Measurements from ENCODE around the gene PDE3A. TPM values are rescaled to one million over a fixed set of nuclear protein-coding genes. Genes with fewer than 3 reads are reported as not detected.
A peak's percentile ranks its signal among the peaks of the same experiment; 100 is the strongest.

The PDE3A gene
- total and polyA plus RNA-seq, 2 donors from 2014 or later = 3.3 to 18.3 TPM

DNA sequence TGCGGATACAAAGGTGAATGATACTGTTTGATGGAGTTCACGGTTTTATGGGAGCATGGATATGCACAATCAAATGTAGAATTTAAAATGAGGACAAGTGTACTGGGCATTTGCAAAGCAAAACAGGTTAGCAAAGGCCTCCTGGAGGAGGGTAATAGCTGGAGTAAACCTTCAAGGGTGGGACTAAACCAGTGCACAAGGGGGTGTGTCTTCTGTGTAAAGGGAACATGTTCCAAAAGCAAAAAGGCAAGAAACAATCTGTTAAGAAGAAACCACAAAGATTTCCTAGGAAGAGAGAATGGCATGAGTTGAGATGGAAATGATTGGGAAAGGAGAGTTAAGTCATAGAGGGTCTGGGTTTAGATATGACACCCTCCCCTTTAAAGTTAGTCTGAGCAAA, 217.6 kb downstream of the PDE3A start:
- H3K27me3 ChIP-seq (ENCODE audit: control insufficient read depth, insufficient read depth, low read length) = no peaks in the 10 kb centered on the region
- no peaks in the 10 kb centered on the region for H3K9me3 ChIP-seq (ENCODE audit: control insufficient read depth in 2 of 3, insufficient read depth in 1 of 3, low read length in 3 of 3)
- H3K4me3 ChIP-seq (ENCODE audit: low read length in 3 of 3) = no peak overlapping the region
- intact Hi-C loops (cut with DNase I) = no loop called here
- no peak for DNase-seq
- no peaks in the 10 kb centered on the region for H3K36me3 ChIP-seq (ENCODE audit: control insufficient read depth in 2 of 3, insufficient read depth in 3 of 3, low read length in 3 of 3)
- H3K9ac ChIP-seq (ENCODE audit: low read length in 3 of 3) = no peak overlapping the region
- no peak overlapping the region for H3K27ac ChIP-seq (ENCODE audit: low read depth in 2 of 2, low read length in 2 of 2)
- TF ChIP-seq, protein P1, sequence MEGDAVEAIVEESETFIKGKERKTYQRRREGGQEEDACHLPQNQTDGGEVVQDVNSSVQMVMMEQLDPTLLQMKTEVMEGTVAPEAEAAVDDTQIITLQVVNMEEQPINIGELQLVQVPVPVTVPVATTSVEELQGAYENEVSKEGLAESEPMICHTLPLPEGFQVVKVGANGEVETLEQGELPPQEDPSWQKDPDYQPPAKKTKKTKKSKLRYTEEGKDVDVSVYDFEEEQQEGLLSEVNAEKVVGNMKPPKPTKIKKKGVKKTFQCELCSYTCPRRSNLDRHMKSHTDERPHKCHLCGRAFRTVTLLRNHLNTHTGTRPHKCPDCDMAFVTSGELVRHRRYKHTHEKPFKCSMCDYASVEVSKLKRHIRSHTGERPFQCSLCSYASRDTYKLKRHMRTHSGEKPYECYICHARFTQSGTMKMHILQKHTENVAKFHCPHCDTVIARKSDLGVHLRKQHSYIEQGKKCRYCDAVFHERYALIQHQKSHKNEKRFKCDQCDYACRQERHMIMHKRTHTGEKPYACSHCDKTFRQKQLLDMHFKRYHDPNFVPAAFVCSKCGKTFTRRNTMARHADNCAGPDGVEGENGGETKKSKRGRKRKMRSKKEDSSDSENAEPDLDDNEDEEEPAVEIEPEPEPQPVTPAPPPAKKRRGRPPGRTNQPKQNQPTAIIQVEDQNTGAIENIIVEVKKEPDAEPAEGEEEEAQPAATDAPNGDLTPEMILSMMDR (IDR thresholded peaks at IDR 0.05; ENCODE audit: borderline replicate concordance, extremely low read depth, insufficient read depth) = no peak
- FAIRE-seq = no peak
- H3K4me1 ChIP-seq (ENCODE audit: control insufficient read depth in 2 of 3, insufficient read depth in 2 of 3, low read depth in 1 of 3, low read length in 3 of 3) = no peaks in the 10 kb centered on the region

DNA sequence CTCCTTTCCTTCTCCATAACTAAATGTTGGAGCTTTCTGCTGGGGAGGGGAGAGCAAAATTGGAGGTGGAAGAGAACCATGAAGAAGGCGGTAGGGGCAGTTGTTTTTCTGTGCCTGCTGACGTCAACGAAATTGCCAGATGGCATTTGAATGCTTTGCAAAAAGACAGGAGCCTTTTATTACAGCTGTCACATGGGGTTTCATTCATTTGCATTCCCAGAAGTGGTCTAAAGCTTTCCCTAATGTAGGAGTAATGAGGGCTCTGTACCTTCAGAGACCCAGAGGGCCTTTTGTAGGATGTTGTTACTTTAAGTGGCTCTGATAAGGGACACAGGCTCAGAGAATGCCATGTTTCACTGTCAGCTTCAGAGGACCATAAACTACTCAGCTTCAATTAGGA, 219.7 kb downstream of the PDE3A start:
- FAIRE-seq = no peak

DNA sequence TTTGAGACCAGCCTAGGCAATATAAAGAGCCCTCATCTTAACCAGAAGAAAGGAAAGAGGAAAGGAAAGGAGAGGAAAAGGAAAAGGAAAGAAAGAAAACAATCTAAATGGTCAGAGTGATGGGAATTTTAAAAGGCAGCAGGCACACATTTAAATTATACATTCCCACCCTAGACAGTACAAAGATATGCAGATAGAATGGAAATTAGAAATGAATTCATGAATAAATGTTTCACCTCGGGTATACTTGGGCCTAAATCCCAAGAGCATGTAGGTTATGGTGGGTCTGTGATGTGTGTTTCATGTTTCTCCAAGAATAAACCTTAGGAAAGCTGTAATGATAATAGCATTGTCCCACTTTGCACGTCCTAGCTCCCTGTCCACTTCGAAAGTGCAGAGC, 222.2 kb downstream of the PDE3A start:
- Histone ChIP-seq H3K9me3 (ENCODE audit: control insufficient read depth in 2 of 3, insufficient read depth in 1 of 3, low read length in 3 of 3) (no peaks in the 10 kb centered on the region), H3K9ac (ENCODE audit: low read length in 3 of 3) (no peak overlapping the region), H3K4me1 (ENCODE audit: control insufficient read depth in 2 of 3, insufficient read depth in 2 of 3, low read depth in 1 of 3, low read length in 3 of 3) (no peaks in the 10 kb centered on the region), H3K4me3 (ENCODE audit: low read length in 3 of 3) (no peak overlapping the region), H3K27me3 (ENCODE audit: control insufficient read depth, insufficient read depth, low read length) (no peaks in the 10 kb centered on the region), H3K27ac (ENCODE audit: low read depth in 2 of 2, low read length in 2 of 2) (no peak overlapping the region), H3K36me3 (ENCODE audit: control insufficient read depth in 2 of 3, insufficient read depth in 3 of 3, low read length in 3 of 3) (no peaks in the 10 kb centered on the region)
- intact Hi-C loops (cut with DNase I) = no loop called here
- FAIRE-seq (no peak), DNase-seq (no peak)
- TF ChIP-seq, protein P1 (IDR thresholded peaks at IDR 0.05; ENCODE audit: borderline replicate concordance, extremely low read depth, insufficient read depth) = no peak

More for the DNA sequence above, 219.7 kb downstream of the PDE3A start:
- H3K4me3 ChIP-seq (ENCODE audit: low read length in 3 of 3) = no peak overlapping the region
- H3K9me3 ChIP-seq (ENCODE audit: control insufficient read depth in 2 of 3, insufficient read depth in 1 of 3, low read length in 3 of 3) = no peaks in the 10 kb centered on the region
- H3K4me1 ChIP-seq (ENCODE audit: control insufficient read depth in 2 of 3, insufficient read depth in 2 of 3, low read depth in 1 of 3, low read length in 3 of 3) = no peaks in the 10 kb centered on the region
- H3K27me3 ChIP-seq (ENCODE audit: control insufficient read depth, insufficient read depth, low read length) = no peaks in the 10 kb centered on the region
- TF ChIP-seq, protein P1 (IDR thresholded peaks at IDR 0.05; ENCODE audit: borderline replicate concordance, extremely low read depth, insufficient read depth) = no peak
- peak in 2 of 5 donors; percentile 10 to 46 for DNase-seq
- no peaks in the 10 kb centered on the region for H3K36me3 ChIP-seq (ENCODE audit: control insufficient read depth in 2 of 3, insufficient read depth in 3 of 3, low read length in 3 of 3)
- intact Hi-C loops (cut with DNase I) = no loop called here
- no peak overlapping the region for H3K9ac ChIP-seq (ENCODE audit: low read length in 3 of 3)
- no peak overlapping the region for H3K27ac ChIP-seq (ENCODE audit: low read depth in 2 of 2, low read length in 2 of 2)

DNA sequence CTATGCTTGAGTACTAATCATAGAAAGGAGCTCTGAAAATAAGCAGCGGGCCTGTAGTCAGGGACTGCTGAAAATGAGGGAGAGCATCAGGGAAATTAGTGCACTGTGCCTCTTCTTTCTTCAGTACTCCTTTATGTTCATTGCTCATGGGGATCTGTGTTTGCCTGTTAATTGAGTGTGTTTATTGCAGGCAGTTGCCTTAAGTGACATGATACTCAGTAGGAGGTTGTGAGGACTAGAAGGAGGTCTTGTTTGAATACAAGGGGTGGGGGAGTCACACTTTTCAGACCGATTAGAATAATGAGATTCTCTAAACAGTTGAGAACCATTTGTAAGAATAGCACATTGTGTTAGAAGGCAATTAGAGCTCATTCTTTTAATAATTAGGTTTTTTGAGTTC, 224.2 kb downstream of the PDE3A start:
- Histone ChIP-seq H3K4me1 (ENCODE audit: control insufficient read depth in 2 of 3, insufficient read depth in 2 of 3, low read depth in 1 of 3, low read length in 3 of 3) (no peaks in the 10 kb centered on the region), H3K36me3 (ENCODE audit: control insufficient read depth in 2 of 3, insufficient read depth in 3 of 3, low read length in 3 of 3) (no peaks in the 10 kb centered on the region), H3K27me3 (ENCODE audit: control insufficient read depth, insufficient read depth, low read length) (no peaks in the 10 kb centered on the region), H3K9me3 (ENCODE audit: control insufficient read depth in 2 of 3, insufficient read depth in 1 of 3, low read length in 3 of 3) (no peaks in the 10 kb centered on the region), H3K9ac (ENCODE audit: low read length in 3 of 3) (no peak overlapping the region), H3K4me3 (ENCODE audit: low read length in 3 of 3) (no peak overlapping the region), H3K27ac (ENCODE audit: low read depth in 2 of 2, low read length in 2 of 2) (no peak overlapping the region)
- intact Hi-C loops (cut with DNase I) = no loop called here
- FAIRE-seq = no peak
- DNase-seq = no peak
- TF ChIP-seq, protein P1 (IDR thresholded peaks at IDR 0.05; ENCODE audit: borderline replicate concordance, extremely low read depth, insufficient read depth) = no peak

All from kidney (tissue), 14 donors.